A549 (cell line): ENCODE data around the gene C10orf90. TPM values are rescaled to one million over a fixed set of nuclear protein-coding genes. Genes with fewer than 3 reads are reported as not detected.

Source experiments
- ATAC-seq, 2 experiments: fragments of 200-7000 bp in 1 of 2; fragments of >200 bp in 1 of 2; cut with Nextera tagmentation in 1 of 2; cut with Tn5 transposase in 1 of 2; 3 replicates each; pipeline versions ENCODE4 v1.8.0 to v1.9.1; 2018 to 2020; ENCODE audit warnings: mild to moderate bottlenecking in 1 of 2, moderate library complexity in 1 of 2
- CTCF ChIA-PET: fragments of 300-600 bp; sonication (Branson Sonifier 250); formaldehyde crosslinking; extraction: SDS; loops from one replicate; lab custom pipeline; 2021; ENCODE audit warnings: antibody characterized with exemption, inconsistent platforms; lab: Yijun Ruan, JAX
- POLR2A ChIA-PET: fragments of 350-600 bp; formaldehyde crosslinking; extraction: SDS; loops from one replicate; lab custom pipeline; 2021; ENCODE audit warnings: antibody characterized with exemption, inconsistent platforms; lab: Yijun Ruan, JAX
- DNase-seq, 2 experiments: peaks; one replicate each; pipeline versions ENCODE4 v3.0.0 to v3.0.0-alpha.2; 2011 to 2016; ENCODE audit warnings: low read depth in 1 of 2, low spot score in 1 of 2
- FAIRE-seq: peaks from 2 replicates; lab custom pipeline; 2011; peaks lifted over from hg19 to GRCh38; lab: Jason Lieb, UNC
- H3K27ac ChIP-seq, 2 experiments: fragments of >200 bp; sonication (Bioruptor Twin); formaldehyde crosslinking; 3 replicates each; pipeline ENCODE4 v1.5.1; 2016 to 2017
- H3K4me1 ChIP-seq: fragments of >200 bp; sonication (Bioruptor Twin); formaldehyde crosslinking; 3 replicates; pipeline ENCODE4 v1.6.1; 2016
- H3K4me2 ChIP-seq: fragments of >200 bp; sonication (Bioruptor Twin); formaldehyde crosslinking; 3 replicates; pipeline ENCODE4 v1.6.1; 2016
- H3K4me3 ChIP-seq: fragments of >200 bp; sonication (Bioruptor Twin); formaldehyde crosslinking; 3 replicates; pipeline ENCODE4 v1.5.1; 2016
- H3K9me3 ChIP-seq: fragments of >200 bp; sonication (Bioruptor Twin); formaldehyde crosslinking; 3 replicates; pipeline ENCODE4 v1.6.1; 2016
- BHLHE40 ChIP-seq: IDR thresholded peaks from 2 replicates; pipeline ENCODE4 v1.6.1; 2012; ENCODE audit warnings: low read depth, low read length, inconsistent platforms
- CBX2 ChIP-seq: fragments of 200-600 bp; sonication (generic); IDR thresholded peaks from 2 replicates; pipeline ENCODE4 v1.6.1; 2016; ENCODE audit warnings: low read depth, mild to moderate bottlenecking, borderline replicate concordance
- CHD4 ChIP-seq: fragments of 200-600 bp; sonication (generic); IDR thresholded peaks from 2 replicates; pipeline ENCODE4 v1.6.1; 2016; ENCODE audit warnings: antibody characterized with exemption, mild to moderate bottlenecking, borderline replicate concordance
- E2F6 ChIP-seq: IDR thresholded peaks from 2 replicates; pipeline ENCODE4 v1.6.1; 2012; ENCODE audit warnings: low read depth, borderline replicate concordance
- EHMT2 ChIP-seq: fragments of 200-600 bp; sonication (generic); IDR thresholded peaks from 2 replicates; pipeline ENCODE4 v1.6.1; 2016; ENCODE audit warnings: antibody characterized with exemption, low read depth, mild to moderate bottlenecking, moderate library complexity
- FOSB ChIP-seq: fragments of 250-450 bp; sonication (Bioruptor Pico); IDR thresholded peaks from 2 replicates; pipeline ENCODE4 v1.5.0; 2020; ENCODE audit warnings: mild to moderate bottlenecking, moderate library complexity
- FOSL2 ChIP-seq, 2 experiments: fragments of 450-650 bp in 1 of 2; fragments of >200 bp in 1 of 2; sonication (Bioruptor Twin) in 1 of 2; formaldehyde crosslinking; IDR thresholded peaks; 2 replicates each; pipeline versions ENCODE4 v1.5.0 to v1.6.1; 2016 to 2020; ENCODE audit warnings: mild to moderate bottlenecking in 1 of 2, moderate library complexity in 1 of 2
- FOXS1 ChIP-seq: fragments of 250-450 bp; sonication (Bioruptor Pico); IDR thresholded peaks from 2 replicates; pipeline ENCODE4 v1.5.0; 2020; ENCODE audit warnings: mild to moderate bottlenecking, moderate library complexity
- GATA3 ChIP-seq: IDR thresholded peaks from 2 replicates; pipeline ENCODE4 v1.6.1; 2012; ENCODE audit warnings: borderline replicate concordance
- HEYL ChIP-seq: fragments of 250-450 bp; sonication (Bioruptor Pico); IDR thresholded peaks from 2 replicates; pipeline ENCODE4 v1.8.0; 2021; ENCODE audit warnings: mild to moderate bottlenecking, moderate library complexity
- HOXB13 ChIP-seq: fragments of 250-450 bp; sonication (Bioruptor Pico); IDR thresholded peaks from 2 replicates; pipeline ENCODE4 v1.5.0; 2020; ENCODE audit warnings: low read depth, mild to moderate bottlenecking, moderate library complexity
- JUN ChIP-seq, 2 experiments: fragments of >200 bp; sonication (Bioruptor Twin); formaldehyde crosslinking; IDR thresholded peaks; 2 replicates in 1 of 2; 3 replicates in 1 of 2; pipeline ENCODE4 v1.6.1; 2016 to 2017
- JUNB ChIP-seq: fragments of >200 bp; sonication (Bioruptor Twin); formaldehyde crosslinking; IDR thresholded peaks from 2 replicates; pipeline ENCODE4 v1.6.1; 2016
- KDM5A ChIP-seq: fragments of 200-600 bp; sonication (generic); IDR thresholded peaks from 2 replicates; pipeline ENCODE4 v1.6.1; 2016; ENCODE audit warnings: antibody characterized with exemption, mild to moderate bottlenecking
- MAZ ChIP-seq: fragments of 150-350 bp; IDR thresholded peaks from 2 replicates; pipeline ENCODE4 v1.6.1; 2014; ENCODE audit warnings: antibody characterized with exemption, low read depth, low read length, borderline replicate concordance
- POLR2A ChIP-seq: IDR thresholded peaks from 2 replicates; pipeline ENCODE4 v1.6.1; 2012; ENCODE audit warnings: mild to moderate bottlenecking, low read length
- RCOR1 ChIP-seq: fragments of 150-350 bp; IDR thresholded peaks from 2 replicates; pipeline ENCODE4 v1.6.1; 2014; ENCODE audit warnings: antibody characterized with exemption, low read length, low read depth
- REST ChIP-seq: fragments of 200-600 bp; sonication (generic); IDR thresholded peaks from 2 replicates; pipeline ENCODE4 v1.6.1; 2016; ENCODE audit warnings: antibody characterized with exemption, mild to moderate bottlenecking, moderate library complexity
- RNF2 ChIP-seq: fragments of 200-600 bp; sonication (generic); IDR thresholded peaks from 2 replicates; pipeline ENCODE4 v1.6.1; 2016; ENCODE audit warnings: low read depth, mild to moderate bottlenecking, antibody characterized with exemption, moderate library complexity, borderline replicate concordance
- SMC3 ChIP-seq: fragments of >200 bp; sonication (Bioruptor Twin); formaldehyde crosslinking; IDR thresholded peaks from 3 replicates; pipeline ENCODE4 v1.6.1; 2018; ENCODE audit warnings: inconsistent platforms
- SREBF2 ChIP-seq: fragments of 450-650 bp; IDR thresholded peaks from 2 replicates; pipeline ENCODE4 v1.6.1; 2014; ENCODE audit warnings: mild to moderate bottlenecking, moderate library complexity
- TFCP2L1 ChIP-seq: fragments of 250-450 bp; sonication (Bioruptor Pico); IDR thresholded peaks from 2 replicates; pipeline ENCODE4 v1.5.0; 2021; ENCODE audit warnings: mild to moderate bottlenecking
- TP53 ChIP-seq: fragments of 250-450 bp; sonication (Bioruptor Pico); IDR thresholded peaks from 2 replicates; pipeline ENCODE4 v1.5.0; 2021; ENCODE audit warnings: mild to moderate bottlenecking, moderate library complexity
- ZNF302 ChIP-seq: fragments of 250-450 bp; sonication (Bioruptor Pico); IDR thresholded peaks from 2 replicates; pipeline ENCODE4 v1.9.0; 2021; ENCODE audit warnings: inconsistent platforms, mild to moderate bottlenecking, moderate library complexity
- ZSCAN20 ChIP-seq: fragments of 250-450 bp; sonication (Bioruptor Pico); IDR thresholded peaks from 2 replicates; pipeline ENCODE4 v1.8.0; 2022; ENCODE audit warnings: mild to moderate bottlenecking, moderate library complexity
- WGBS: methylation state at CpG from one replicate; pipeline ENCODE4 v1.1.6; 2017; ENCODE audit errors: missing lambda C conversion rate; 5-methylcytosine and 5-hydroxymethylcytosine counted together
- polyA plus RNA-seq, 4 experiments: library from polyadenylated mRNA; depleted of rRNA in 3 of 4; stranded (reverse); fragments of >200 nt; fragmentation: RNase III in 1 of 4; extraction: RNeasy Plus Mini Kit Qiagen cat#74134 plus additional on column Dnase treatment in 1 of 4; gene quantifications; 2 replicates in 3 of 4; 3 replicates in 1 of 4; pipeline ENCODE4 v1.2.3, GENCODE V29; 2011 to 2017
- TF ChIP-seq, protein P1 (sequence below): fragments of 250-450 bp; sonication (Bioruptor Pico); IDR thresholded peaks from 2 replicates; pipeline ENCODE4 v1.5.0; 2020; ENCODE audit warnings: low read depth, mild to moderate bottlenecking, moderate library complexity
- TF ChIP-seq, protein P2 (sequence below): IDR thresholded peaks from 2 replicates; pipeline ENCODE4 v1.6.1; 2012

C10orf90 gene
- polyA plus RNA-seq, 2 of the 4 experiments (the other 2 are of a cell fraction): 0.70 to 2.0 TPM

GRCh38 chr10:126565441-126565840 is 105.1 kb downstream of the C10orf90 start:
- no peaks in the 10 kb centered on the region for H3K9me3 ChIP-seq
- no peak for ATAC-seq
- H3K4me2 ChIP-seq: no peak overlapping the region
- H3K4me3 ChIP-seq: no peak overlapping the region
- no peak for FAIRE-seq
- ChIA-PET CTCF (interaction anchor here (0.5 kb wide), 1 partner anchor 629 kb away, joined by 3 read pairs; no protein-coding TSS in a partner anchor), POLR2A (no interaction called here)
- 30% methylated on average over 7 of the region's 7 CpGs for WGBS
- H3K4me1 ChIP-seq: peaks cover 16% of the 10 kb centered on the region
- no peak overlapping the region for H3K27ac ChIP-seq
- TF ChIP-seq EHMT2: no peak
- no peak for DNase-seq

GRCh38 chr10:126564326-126564888 is 106.1 kb downstream of the C10orf90 start:
- ChIA-PET POLR2A (no interaction called here), CTCF (no interaction called here)
- Histone ChIP-seq H3K27ac (no peak overlapping the region), H3K9me3 (no peaks in the 10 kb centered on the region), H3K4me1 (peaks cover 5% of the 10 kb centered on the region; the same call in 2 of the 3 replicates), H3K4me3 (no peak overlapping the region), H3K4me2 (no peak overlapping the region)
- TF ChIP-seq E2F6: no peak
- TF ChIP-seq GATA3: no peak
- no peak for TF ChIP-seq POLR2A
- no peak for TF ChIP-seq HOXB13
- no peak for TF ChIP-seq HEYL (CRISPR knock-in tag)
- TF ChIP-seq SREBF2: no peak
- TF ChIP-seq FOSB (CRISPR knock-in tag): no peak
- no peak for TF ChIP-seq FOXS1 (CRISPR knock-in tag)
- no peak for TF ChIP-seq JUNB
- no peak for TF ChIP-seq ZNF302
- TF ChIP-seq REST: no peak
- TF ChIP-seq, protein P1, sequence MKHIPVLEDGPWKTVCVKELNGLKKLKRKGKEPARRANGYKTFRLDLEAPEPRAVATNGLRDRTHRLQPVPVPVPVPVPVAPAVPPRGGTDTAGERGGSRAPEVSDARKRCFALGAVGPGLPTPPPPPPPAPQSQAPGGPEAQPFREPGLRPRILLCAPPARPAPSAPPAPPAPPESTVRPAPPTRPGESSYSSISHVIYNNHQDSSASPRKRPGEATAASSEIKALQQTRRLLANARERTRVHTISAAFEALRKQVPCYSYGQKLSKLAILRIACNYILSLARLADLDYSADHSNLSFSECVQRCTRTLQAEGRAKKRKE (CRISPR knock-in tag): no peak
- TF ChIP-seq CBX2: no peak
- TF ChIP-seq ZSCAN20 (CRISPR knock-in tag): no peak
- TF ChIP-seq JUN (IDR thresholded peaks at IDR 0.05): no peak
- ATAC-seq: no peak
- no peak for DNase-seq
- WGBS: 16% methylated on average over 4 of the region's 4 CpGs
- FAIRE-seq: no peak

GRCh38 chr10:126563361-126563760 is 107.1 kb downstream of the C10orf90 start:
- ChIA-PET CTCF (no interaction called here), POLR2A (no interaction called here)
- no peak overlapping the region for H3K4me3 ChIP-seq
- no peak overlapping the region for H3K27ac ChIP-seq
- ATAC-seq (no peak), DNase-seq (no peak), FAIRE-seq (no peak)
- no peak overlapping the region for H3K4me2 ChIP-seq
- H3K4me1 ChIP-seq: no peaks in the 10 kb centered on the region
- 21% methylated on average over 3 of the region's 3 CpGs for WGBS
- no peaks in the 10 kb centered on the region for H3K9me3 ChIP-seq
- TF ChIP-seq, protein P2, sequence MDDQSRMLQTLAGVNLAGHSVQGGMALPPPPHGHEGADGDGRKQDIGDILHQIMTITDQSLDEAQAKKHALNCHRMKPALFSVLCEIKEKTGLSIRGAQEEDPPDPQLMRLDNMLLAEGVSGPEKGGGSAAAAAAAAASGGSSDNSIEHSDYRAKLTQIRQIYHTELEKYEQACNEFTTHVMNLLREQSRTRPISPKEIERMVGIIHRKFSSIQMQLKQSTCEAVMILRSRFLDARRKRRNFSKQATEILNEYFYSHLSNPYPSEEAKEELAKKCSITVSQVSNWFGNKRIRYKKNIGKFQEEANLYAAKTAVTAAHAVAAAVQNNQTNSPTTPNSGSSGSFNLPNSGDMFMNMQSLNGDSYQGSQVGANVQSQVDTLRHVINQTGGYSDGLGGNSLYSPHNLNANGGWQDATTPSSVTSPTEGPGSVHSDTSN: no peak
- TF ChIP-seq MAZ (no peak), CHD4 (no peak), FOSL2 (IDR thresholded peaks at IDR 0.05) (no peak), FOSL2 (CRISPR knock-in tag; IDR thresholded peaks at IDR 0.05) (no peak), BHLHE40 (no peak), TP53 (CRISPR knock-in tag) (no peak), ZNF302 (no peak), RCOR1 (no peak), GATA3 (no peak), TFCP2L1 (CRISPR knock-in tag) (no peak), RNF2 (no peak), KDM5A (no peak), SMC3 (no peak)
- TF ChIP-seq, protein P1 (CRISPR knock-in tag): no peak
